ENCODE data around the gene IDH3B. TPM values are rescaled to one million over a fixed set of nuclear protein-coding genes. Genes with fewer than 3 reads are reported as not detected.

IDH3B gene
- total RNA-seq, 1 donor from 2014 or later = 64.7 TPM

DNA sequence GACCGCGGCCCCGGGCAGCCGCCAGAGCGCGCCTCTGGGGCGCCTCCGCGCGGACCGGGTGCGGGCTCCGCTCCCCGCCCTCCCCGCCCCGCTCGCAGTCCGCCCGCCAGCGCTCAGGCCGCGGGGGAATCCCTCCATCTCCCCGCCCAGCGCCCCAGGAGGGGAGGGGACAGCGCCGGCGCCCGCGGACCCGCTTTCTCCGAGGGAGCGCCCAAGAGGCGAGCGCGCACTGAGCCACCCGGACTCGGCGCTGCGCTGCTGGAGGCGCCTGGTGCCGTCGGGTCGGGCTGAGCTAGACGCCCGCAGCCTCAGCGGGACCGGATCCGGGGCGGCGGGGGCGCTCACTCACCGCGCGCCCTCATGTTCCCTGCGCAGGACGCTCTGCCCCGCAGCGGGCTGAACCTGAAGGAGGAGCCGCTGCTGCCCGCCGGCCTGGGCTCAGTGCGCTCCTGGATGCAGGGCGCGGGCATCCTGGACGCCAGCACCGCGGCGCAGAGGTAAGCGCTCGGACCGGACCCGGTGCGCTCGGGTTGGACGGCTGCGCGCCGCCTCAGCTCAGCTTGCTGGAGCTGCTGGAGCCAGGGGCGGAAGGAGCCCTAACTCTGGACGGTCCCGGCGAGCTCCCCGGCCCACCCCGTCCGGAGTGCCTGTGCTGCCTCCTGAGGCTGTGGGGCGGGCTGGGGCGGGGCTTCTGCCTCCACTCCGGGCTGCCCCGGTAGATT lies 29.4 kb upstream of the IDH3B start:
- Histone ChIP-seq H3K4me3 (peak overlapping the region; percentile 53), H3K27me3 (ENCODE audit: low read depth) (peaks cover 33% of the 10 kb centered on the region), H3K27ac (no peak overlapping the region), H3K9me3 (no peaks in the 10 kb centered on the region), H3K4me1 (peaks cover 12% of the 10 kb centered on the region), H3K36me3 (no peaks in the 10 kb centered on the region)
- ATAC-seq (peak; percentile 46 to 61), DNase-seq (no peak)
- TF ChIP-seq, protein P1, sequence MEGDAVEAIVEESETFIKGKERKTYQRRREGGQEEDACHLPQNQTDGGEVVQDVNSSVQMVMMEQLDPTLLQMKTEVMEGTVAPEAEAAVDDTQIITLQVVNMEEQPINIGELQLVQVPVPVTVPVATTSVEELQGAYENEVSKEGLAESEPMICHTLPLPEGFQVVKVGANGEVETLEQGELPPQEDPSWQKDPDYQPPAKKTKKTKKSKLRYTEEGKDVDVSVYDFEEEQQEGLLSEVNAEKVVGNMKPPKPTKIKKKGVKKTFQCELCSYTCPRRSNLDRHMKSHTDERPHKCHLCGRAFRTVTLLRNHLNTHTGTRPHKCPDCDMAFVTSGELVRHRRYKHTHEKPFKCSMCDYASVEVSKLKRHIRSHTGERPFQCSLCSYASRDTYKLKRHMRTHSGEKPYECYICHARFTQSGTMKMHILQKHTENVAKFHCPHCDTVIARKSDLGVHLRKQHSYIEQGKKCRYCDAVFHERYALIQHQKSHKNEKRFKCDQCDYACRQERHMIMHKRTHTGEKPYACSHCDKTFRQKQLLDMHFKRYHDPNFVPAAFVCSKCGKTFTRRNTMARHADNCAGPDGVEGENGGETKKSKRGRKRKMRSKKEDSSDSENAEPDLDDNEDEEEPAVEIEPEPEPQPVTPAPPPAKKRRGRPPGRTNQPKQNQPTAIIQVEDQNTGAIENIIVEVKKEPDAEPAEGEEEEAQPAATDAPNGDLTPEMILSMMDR (IDR thresholded peaks at IDR 0.05) = no peak
- intact Hi-C loops (cut with DNase I) = no loop called here

DNA sequence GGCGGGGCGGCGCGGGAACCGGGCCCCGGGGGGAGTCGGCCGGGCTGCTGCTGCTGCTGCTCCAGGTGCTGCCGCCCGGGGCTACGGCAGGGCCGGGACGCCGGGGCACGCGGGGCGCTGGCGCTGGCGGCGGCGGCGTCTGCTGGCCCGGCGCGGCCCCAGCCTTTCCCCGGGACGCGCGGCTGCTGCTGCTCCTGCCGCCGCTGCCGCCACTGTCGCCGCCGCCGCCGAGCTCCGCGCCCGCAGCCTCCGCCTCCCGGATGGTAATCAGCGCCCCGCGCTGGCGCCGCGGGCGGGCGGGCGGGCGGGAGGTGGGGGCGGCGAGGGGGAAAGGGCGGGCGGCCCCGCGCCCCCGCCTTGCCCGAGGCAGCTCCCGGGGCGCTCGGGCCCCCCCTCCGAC lies 28.9 kb upstream of the IDH3B start:
- Histone ChIP-seq H3K27me3 (ENCODE audit: low read depth) (peaks cover 33% of the 10 kb centered on the region), H3K36me3 (no peaks in the 10 kb centered on the region), H3K27ac (no peak overlapping the region), H3K4me1 (peaks cover 12% of the 10 kb centered on the region), H3K4me3 (peak overlapping the region; percentile 53), H3K9me3 (no peaks in the 10 kb centered on the region)
- intact Hi-C loops (cut with DNase I) = no loop called here
- DNase-seq = no peak
- ATAC-seq = no peak
- TF ChIP-seq, protein P1 (IDR thresholded peaks at IDR 0.05) = no peak

DNA sequence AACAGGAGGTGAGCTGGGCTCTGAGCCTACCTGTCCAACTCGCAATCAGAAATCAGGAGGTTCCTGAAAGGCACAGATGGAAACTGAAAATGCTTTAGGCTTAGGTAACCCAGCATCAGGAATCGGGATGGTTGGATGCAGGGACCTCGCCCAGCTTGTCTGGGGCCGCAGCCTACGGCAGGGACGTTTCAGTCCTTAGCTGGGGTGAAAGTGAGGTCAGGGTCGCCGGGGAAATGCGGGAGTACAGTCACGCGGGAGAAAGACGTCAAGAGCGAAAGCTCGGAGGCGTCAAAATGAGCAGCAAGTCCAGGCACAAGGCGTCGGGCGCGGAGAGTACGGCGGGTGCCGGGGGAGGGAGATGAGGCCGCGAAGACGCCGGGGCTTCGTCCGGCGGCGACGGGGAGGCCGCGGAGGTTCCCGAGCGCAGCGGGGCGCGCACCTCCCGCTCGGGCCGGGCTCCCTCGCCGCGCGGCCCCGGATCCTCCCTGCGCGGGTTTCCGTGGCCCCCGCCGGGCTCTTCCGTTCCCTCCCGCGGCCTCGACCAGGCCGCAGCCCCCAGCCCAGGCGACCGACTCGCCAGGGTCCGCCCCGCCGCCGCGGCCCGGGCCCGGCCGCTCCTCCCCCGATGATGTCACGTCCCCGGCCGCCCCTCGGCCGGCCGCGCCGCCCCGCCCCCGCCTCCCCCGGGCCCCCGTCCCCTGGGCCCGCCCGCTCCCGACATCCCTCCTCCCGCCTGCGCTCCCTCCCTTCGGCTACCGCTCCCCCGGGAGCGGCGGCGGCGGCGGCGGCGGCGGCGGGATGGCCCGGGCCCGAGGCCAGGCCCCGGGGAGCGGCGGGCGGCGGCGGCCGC lies 28.2 kb upstream of the IDH3B start, which contains the start of gene EBF4:
TSS of gene EBF4 (plus strand) at position 745 of the 850 bp plus-strand sequence. CDS start 866 bp downstream, outside the sequence.
- intact Hi-C loops (cut with DNase I) = no loop called here
- DNase-seq = peak; percentile 58

DNA sequence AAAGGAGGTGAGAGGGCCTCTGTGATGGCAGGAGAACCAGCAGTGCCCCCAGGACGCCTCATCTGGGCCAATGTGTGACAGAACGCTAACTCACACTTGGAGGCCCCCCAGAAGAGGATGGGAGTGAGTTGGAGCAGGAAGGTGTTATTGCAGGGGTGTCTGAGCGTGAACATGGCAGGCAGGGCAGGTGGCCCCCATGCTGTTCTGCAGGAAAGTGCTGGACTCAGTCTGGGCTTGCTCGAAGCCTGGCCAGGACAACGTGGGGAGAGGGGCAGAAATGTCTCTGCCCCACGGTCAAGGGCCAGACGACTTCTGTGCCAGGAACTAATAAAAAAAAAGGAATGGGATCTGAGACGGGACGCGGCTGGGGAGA lies 27.6 kb upstream of the IDH3B start:
- Histone ChIP-seq H3K36me3 (no peaks in the 10 kb centered on the region), H3K9me3 (no peaks in the 10 kb centered on the region), H3K27ac (peak overlapping the region; percentile 86), H3K4me3 (peak overlapping the region; percentile 56), H3K4me1 (peaks cover 12% of the 10 kb centered on the region), H3K27me3 (ENCODE audit: low read depth) (peaks cover 33% of the 10 kb centered on the region)
- intact Hi-C loops (cut with DNase I) = no loop called here
- no peak for ATAC-seq
- no peak for DNase-seq
- TF ChIP-seq, protein P1 (IDR thresholded peaks at IDR 0.05) = no peak

More for the DNA sequence above, 28.2 kb upstream of the IDH3B start, which contains the start of gene EBF4:
- no peaks in the 10 kb centered on the region for H3K9me3 ChIP-seq
- no peaks in the 10 kb centered on the region for H3K36me3 ChIP-seq
- peaks cover 29% of the 10 kb centered on the region for H3K27me3 ChIP-seq (ENCODE audit: low read depth)
- H3K4me3 ChIP-seq = peak within 1 kb of the TSS; percentile 56
- peaks cover 12% of the 10 kb centered on the region for H3K4me1 ChIP-seq
- H3K27ac ChIP-seq = peak within 1 kb of the TSS; percentile 86
- TF ChIP-seq, protein P1 (IDR thresholded peaks at IDR 0.05) = no peak
- peak; percentile 35 to 71 for ATAC-seq

DNA sequence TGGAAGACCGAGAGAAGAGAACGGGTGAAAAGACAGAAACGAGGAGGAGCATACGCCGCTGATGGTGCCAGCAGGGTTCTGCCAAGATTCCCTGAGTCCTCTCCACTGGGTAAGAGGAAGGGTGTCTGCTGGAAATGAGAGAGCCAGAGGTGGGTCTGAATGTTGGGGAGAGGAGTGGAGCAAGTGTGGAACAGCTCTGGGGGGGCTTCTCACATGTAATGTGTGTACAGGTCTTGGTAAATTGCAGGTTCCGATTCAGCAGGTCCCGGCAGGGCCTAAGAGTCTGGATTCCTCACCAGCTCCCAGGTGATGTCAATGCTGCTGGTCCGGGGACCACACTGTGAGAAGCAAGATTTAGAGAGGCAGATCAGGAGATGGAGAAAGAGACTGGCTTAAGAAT lies 27.1 kb upstream of the IDH3B start:
- Histone ChIP-seq H3K9me3 (no peaks in the 10 kb centered on the region), H3K27ac (no peak overlapping the region), H3K4me3 (no peak overlapping the region), H3K27me3 (ENCODE audit: low read depth) (peaks cover 29% of the 10 kb centered on the region), H3K36me3 (no peaks in the 10 kb centered on the region), H3K4me1 (peaks cover 12% of the 10 kb centered on the region)
- ATAC-seq (no peak), DNase-seq (no peak)
- intact Hi-C loops (cut with DNase I) = no loop called here
- TF ChIP-seq, protein P1 (IDR thresholded peaks at IDR 0.05) = no peak

Data from lower lobe of right lung (tissue), 2 donors.